Activated CD8-positive, alpha-beta memory T cell treated with anti-CD3 and anti-CD28 coated beads for 1 hour (primary cell): ENCODE measurements around the gene ZNF124.

ENCODE experiments used
- DNase-seq, 2 donors: peaks; one replicate each; pipeline ENCODE4 v3.0.0-alpha.2; 2020; ENCODE audit warnings: low read depth in 1 of 2; ENCODE audit errors: extremely low read depth in 1 of 2

The ZNF124 gene

GRCh38 chr1:247113733-247114271 is 58.0 kb downstream of the ZNF124 start:
- no peak for DNase-seq

GRCh38 chr1:247113094-247113497 is 58.7 kb downstream of the ZNF124 start:
- DNase-seq: no peak

- DNase-seq: no peak
These were observed 59.4 kb downstream of the ZNF124 start for GRCh38 chr1:247112479-247112781.

- DNase-seq: no peak
These were observed 59.9 kb downstream of the ZNF124 start for GRCh38 chr1:247111700-247112478.

- DNase-seq: no peak
These were observed 60.5 kb downstream of the ZNF124 start for GRCh38 chr1:247111259-247111699.

GRCh38 chr1:247110627-247111258 is 61.1 kb downstream of the ZNF124 start:
- DNase-seq: no peak

- no peak for DNase-seq
These were observed 64.1 kb downstream of the ZNF124 start for GRCh38 chr1:247107694-247108093.

- no peak for DNase-seq
These were observed 65.9 kb downstream of the ZNF124 start for GRCh38 chr1:247105966-247106365.
